ENCODE data around the gene GATAD2A.

The GATAD2A gene

GRCh38 chr19:19422156-19422555, 16.7 kb downstream of the GATAD2A start:
- DNase-seq, result no peak

GRCh38 chr19:19423322-19423721, 17.8 kb downstream of the GATAD2A start:
- no peak for DNase-seq

GRCh38 chr19:19425170-19425875, 19.8 kb downstream of the GATAD2A start:
- DNase-seq, result no peak

DNA sequence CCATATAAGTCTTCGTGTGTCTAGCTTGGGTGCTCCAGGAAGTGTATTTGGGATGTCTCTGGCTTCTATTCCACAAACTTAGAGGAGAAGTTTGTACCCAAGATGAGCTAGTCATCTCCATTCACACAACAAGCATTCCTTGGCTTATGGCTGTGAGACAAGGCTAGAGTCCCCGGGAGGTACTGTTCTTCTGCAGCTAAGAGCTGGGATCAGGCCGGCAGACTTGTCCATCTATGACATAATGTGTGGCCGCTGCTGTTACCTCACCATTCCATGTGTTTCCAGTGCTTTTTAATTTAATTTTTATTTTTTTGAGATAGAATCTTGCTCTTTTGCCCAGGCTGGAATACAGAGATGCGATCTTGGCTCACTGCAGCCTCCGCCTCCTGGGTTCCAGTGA, 20.7 kb downstream of the GATAD2A start:
- no peak for DNase-seq

DNA sequence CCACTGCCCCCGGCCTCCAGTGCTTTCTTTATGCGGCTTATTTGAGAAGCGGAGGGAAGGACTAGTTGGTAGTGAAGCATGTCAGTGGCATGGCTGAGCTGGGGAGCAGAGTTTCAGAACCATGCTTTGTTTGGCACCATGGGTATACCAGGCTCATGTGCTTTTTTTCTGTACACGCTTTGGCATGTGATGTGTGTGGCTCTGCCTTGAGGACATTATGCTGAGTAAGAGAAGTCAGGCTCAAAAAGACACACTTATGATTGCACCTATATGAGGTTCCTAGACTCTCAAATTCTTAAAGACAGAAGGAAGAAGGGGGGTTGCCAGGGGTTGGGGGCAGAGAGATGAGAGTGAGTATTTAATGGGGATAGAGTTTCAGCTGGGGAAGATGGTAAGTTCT, 21.3 kb downstream of the GATAD2A start:
- DNase-seq, result no peak

DNA sequence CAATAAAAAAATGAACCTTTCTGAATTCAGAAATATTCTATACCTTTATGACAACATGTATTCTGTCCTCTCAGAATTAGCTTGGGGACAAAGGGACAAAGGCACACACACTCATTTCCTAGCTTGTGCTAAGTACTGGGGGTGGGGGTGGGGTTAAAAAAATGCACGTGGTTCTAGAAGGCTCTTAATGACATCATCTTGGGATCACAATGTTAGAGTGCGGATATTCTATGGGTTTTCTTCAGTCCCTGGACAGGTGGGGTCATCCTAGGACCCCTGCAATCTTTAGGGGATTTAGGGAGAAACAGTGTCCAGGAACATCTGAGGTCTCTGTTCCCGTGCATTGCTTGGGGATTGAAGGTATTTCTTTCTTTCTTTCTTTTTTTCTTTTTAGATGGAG, 21.8 kb downstream of the GATAD2A start:
- no peak for DNase-seq

DNA sequence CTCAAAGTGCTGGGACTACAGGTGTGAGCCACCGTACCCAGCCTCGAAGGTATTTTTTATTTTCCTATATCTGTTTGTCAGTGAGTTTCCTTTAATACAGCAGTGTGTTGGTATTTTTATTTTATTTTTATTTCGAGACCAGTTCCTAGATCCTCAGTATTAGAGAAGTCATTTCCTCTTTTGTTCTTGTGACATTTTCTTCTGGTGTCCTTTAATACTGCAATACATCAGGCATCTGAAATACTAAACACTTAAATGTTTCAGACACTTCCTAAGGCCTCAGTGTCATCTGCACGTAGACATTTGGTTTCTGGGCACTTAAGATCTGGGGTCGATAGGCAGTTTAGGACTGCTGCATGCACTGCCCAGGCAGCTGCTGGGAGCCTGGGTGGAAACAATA, 22.5 kb downstream of the GATAD2A start:
- no peak for DNase-seq

GRCh38 chr19:19428746-19429145, 23.3 kb downstream of the GATAD2A start:
- no peak for DNase-seq

DNA sequence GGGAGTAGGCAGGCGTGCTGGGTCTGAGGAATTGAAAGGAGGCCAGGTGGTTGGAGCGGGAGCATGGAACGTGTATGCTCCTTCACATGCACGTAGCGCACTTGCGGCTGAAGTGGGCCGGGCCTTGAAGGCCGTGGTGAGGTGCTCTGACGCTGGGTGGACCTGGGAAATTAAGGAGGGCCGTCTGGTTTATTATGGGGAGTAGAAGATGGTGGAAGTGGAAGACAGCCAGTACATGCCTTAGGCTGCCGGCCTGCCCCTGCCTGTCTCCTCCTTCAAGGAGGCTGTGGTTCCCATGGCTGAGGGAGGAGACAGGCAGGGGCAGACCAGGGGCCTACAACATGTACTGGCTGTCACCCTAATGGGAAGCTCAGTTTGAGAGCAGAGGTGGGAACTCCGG, 23.9 kb downstream of the GATAD2A start:
- no peak for DNase-seq

- DNase-seq, result no peak
Measured at GRCh38 chr19:19432732-19433131, 27.3 kb downstream of the GATAD2A start.

DNA sequence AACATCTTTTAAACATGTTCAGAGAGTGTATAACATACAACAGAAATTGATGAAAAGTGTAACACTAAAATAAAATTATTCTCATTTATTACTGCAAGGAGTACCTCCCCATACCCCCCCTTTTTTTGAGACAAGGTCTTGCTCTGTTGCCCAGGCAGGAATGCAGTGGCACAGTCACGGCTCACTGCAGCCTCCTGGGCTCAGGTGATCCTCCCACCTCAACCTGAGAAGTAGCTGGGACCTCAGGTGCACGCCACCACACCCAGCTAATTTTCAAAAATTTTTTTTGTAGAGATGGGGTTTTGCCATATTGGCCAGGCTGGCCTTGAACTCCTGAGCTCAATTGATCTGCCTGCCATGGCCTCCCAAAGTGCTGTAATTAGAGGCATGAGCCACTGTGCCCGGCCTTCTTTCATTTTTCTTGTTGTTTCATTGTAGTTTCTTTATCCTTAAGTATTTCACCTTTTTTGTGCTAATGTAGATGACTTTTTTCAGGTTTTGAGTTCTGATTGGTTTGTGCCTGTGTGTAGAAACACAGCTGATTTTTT, 28.3 kb downstream of the GATAD2A start:
- no peak for DNase-seq

DNA sequence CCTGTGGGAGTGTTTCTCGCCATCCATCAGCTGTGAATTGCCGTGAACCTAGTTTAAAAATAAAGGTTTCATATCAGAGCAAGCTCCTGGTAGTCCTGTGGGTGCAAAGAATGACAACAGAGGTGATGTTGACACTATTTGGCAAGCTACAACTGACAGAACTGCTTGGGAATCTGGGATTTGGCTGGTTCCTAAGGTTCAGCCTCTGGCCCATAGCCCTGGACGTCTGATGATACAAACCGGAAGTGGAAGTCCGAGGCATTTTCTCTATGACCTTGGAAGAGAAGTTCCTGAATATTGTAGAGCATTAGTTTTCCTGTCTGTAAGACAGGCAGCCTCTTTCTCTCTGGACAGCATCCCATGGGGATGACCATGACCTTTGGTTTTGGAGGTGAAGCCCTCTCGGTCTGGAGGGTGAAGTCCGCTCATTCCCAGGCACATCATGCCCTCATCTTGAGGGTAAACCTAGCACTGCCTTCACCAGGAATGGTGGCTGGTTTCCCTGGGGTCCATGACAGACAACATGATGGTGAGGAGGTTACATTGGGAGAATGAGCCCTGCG, 29.1 kb downstream of the GATAD2A start:
- no peak for DNase-seq

DNA sequence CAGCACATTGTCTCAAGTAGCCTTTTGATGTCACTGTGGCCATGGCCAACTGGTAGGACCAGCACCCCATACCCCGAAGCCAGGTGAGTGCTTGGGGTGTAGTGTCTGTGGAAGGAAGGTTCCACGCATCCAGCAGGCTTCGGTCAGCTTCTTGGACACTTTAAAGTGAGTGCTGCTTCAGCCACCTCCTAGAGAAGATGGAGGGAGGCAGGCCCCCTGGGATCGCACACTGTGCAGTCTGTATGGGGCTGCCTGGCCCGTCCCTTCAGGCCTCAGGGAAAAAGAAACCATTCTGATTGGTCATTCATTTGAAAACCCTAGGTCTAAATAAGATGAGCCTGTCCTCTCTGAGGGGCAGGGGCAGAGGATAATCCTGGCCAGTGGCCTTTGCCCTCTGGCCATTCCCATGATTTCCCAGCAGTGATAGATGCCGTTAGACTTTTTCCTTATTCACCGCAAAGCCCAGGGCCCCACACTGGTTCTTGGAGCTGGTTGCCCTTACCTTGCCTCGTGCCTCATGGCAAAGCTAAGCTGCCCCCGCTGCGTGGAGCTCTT, 30.7 kb downstream of the GATAD2A start:
- DNase-seq, result no peak

- DNase-seq, result no peak
Measured at GRCh38 chr19:19438366-19439175, 33.1 kb downstream of the GATAD2A start.

DNA sequence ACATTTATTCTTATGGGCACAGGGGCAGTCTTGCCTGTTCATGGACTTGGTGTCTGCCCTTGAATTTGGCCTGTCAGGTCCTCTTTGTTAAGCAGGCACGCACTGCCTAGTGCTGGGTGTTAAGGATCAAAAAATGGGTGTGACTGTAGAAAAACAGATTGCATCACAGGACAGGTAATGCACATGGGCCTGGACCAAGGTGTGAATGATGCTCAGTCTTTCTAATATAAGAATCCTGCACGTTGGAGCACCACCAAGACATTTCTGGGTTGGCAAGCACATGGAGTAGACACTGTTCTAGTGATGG, 33.7 kb downstream of the GATAD2A start:
- no peak for DNase-seq

DNA sequence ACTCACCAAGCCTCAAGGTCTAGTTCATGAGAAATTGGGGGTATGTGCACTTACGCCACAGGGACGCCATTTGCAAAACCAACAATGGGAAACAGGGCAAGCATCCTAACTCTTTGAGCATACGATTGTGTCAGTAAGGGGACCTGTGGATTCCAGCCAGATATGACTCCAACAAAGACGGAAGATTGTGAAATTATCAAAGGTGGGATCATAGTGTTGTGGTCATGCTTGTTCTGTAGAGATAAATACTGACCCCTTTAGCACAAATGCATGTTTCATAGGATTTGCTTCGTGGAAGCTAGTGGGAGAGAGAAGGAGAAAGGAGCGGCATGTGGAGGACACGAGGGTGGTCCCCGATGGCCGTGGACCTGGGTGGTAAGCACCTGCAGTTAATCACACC, 37.8 kb downstream of the GATAD2A start:
- no peak for DNase-seq

DNA sequence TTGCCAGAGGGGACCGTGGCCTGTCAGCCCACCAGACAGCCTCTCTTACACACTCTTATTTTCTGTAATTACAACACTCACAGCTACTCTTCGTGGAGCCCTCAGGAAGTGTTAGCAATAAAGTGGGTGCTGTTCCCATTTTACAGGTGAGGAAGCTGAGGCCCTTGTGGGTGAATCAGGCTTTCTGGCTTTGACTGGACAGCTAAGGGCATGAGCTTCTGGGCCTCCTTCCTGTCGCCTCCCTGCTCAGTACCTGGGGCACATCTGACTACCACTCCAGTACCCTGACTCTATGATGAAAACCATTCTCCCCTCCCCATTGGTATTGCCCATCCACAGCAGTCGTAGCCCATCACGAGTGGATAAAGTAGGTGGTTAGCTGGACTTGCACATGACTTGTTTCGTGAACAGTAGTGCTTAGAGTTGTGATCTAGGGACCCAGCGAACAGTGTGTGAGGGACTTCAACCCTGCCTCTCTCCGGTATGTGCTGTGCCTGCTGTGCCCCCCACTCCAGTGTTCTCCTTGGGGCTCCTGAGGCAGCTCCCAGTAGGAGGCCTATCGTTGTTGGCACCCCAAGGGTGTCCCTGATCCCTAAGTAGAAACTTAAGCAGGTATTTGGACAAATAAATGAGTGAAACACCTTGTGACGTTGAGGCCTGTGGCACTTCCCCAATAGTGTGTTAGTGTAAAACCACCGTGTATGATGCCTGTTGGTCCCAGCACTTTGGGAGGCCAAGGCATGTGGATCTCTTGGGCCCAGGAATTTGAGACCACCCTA, 38.6 kb downstream of the GATAD2A start:
- no peak for DNase-seq

DNA sequence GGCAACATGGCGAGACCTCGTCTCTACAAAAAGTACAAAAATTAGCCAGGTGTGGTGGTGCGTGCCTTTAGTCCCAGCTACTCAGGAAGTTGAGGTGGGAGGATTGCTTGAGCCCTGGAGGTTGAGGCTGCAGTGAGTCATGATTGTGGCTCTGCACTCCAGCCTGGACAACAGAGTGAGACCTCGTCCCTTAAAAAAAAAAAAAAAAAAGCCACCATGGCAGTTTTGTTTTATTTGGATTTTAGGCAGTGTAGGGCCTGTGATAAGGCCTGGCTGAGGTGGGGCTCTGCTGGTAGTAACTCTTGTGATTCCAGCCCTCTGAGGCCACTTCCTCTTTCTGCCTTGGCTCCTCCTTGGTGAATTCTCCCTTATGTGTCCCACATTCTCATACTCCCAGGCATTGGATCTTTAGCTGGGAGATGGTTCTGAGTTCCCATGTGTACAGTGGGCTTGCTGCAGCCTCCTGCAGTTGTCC, 39.2 kb downstream of the GATAD2A start:
- no peak for DNase-seq

DNA sequence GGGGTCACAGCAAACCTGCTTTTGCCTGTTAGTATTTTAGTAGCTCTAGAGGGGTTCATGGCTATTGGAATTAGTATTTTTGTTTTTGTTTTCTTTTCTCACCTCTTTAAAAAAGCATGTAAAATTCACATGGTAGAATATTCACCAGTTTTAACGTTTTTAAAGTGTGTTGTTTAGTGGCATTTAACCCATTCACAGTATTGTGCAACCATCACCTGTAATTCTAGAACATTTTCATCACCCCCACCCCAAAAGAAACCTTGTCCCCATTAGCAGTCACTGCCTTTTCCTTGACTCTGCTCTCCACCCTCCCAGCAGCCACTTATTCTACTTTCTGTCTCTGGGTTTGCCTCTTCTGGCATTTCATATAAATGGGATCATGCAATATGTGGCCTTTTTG, 39.8 kb downstream of the GATAD2A start:
- no peak for DNase-seq

DNA sequence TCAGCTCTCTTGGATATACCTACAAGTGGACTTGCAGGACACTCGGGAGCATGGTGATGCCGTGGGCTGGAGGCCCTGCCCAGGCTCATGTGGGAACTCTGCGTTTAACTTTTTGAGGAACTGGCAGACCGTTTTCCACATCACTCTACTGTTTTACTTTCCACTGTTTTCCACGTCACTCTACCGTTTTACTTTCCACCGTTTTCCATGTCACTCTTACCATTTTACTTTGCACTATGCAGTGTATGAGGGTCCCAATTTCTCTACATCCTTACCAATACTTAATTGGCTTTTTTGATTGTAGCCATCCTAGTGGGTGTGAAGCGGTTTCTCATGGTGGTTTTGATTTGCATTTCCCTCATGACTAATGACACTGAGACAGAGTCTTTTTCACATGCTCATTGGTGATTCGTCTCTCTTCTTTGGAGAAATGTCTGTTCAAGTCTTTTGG, 40.5 kb downstream of the GATAD2A start:
- DNase-seq, result no peak

GRCh38 chr19:19446655-19447437, 41.4 kb downstream of the GATAD2A start:
- DNase-seq, result no peak
